ENCODE results near the gene MCRS1. TPM values are rescaled to one million over a fixed set of nuclear protein-coding genes. Genes with fewer than 3 reads are reported as not detected.

The MCRS1 gene
- polyA plus RNA-seq, 1 donor from 2014 or later: 57.3 TPM

Other genes with a start within 250 kb of the MCRS1 start
- not detected for gene TROAP, start 244.9 kb downstream of the MCRS1 start, polyA plus RNA-seq
- not detected for gene C1QL4, start 231.0 kb downstream of the MCRS1 start, polyA plus RNA-seq
- not detected for gene DNAJC22, start 221.3 kb downstream of the MCRS1 start, polyA plus RNA-seq
- gene SPATS2, start 200.7 kb downstream of the MCRS1 start, polyA plus RNA-seq: 19.3 TPM
- gene KCNH3, start 29.1 kb downstream of the MCRS1 start, polyA plus RNA-seq: 0.15 TPM
- 0.16 TPM for gene FAM186B, start 37.5 kb upstream of the MCRS1 start, polyA plus RNA-seq
- 5.7 TPM for gene PRPF40B, start 55.4 kb upstream of the MCRS1 start, polyA plus RNA-seq
- 5.6 TPM for gene FMNL3, start 139.3 kb upstream of the MCRS1 start, polyA plus RNA-seq
- 710 TPM for gene TMBIM6, start 173.4 kb upstream of the MCRS1 start, polyA plus RNA-seq